Body of pancreas (tissue), 4 donors: ENCODE results near the gene CACNA1C. TPM values are rescaled to one million over a fixed set of nuclear protein-coding genes. Genes with fewer than 3 reads are reported as not detected.

Source experiments
- ATAC-seq: fragments of 150-250 bp; one replicate; pipeline ENCODE4 v1.9.1; 2016
- DNase-seq, 4 donors: peaks; one replicate each; pipeline ENCODE4 v3.0.0-alpha.2; 2019
- H3K27ac ChIP-seq, 4 donors: fragments of 200-600 bp; sonication (generic); 1 replicate in 3 of 4; 2 replicates in 1 of 4; pipeline versions ENCODE4 v1.5.1 to v1.6.1; 2016 to 2019; ENCODE audit warnings: mild to moderate bottlenecking in 1 of 4, mixed read lengths in 1 of 4, moderate library complexity in 1 of 4
- H3K27me3 ChIP-seq, 2 donors: fragments of 200-600 bp; sonication (generic); one replicate each; pipeline ENCODE4 v1.6.0; 2016; ENCODE audit warnings: mild to moderate bottlenecking in 1 of 2
- H3K36me3 ChIP-seq, 2 donors: fragments of 200-600 bp; sonication (generic); replicated peaks in 1 of 2; 2 replicates each; pipeline ENCODE4 v1.5.1; 2016; ENCODE audit warnings: low read depth in 2 of 2; ENCODE audit not compliant: insufficient read depth in 1 of 2
- H3K4me1 ChIP-seq: fragments of 200-600 bp; sonication (generic); one replicate; pipeline ENCODE4 v1.6.0; 2016
- H3K4me3 ChIP-seq, 2 donors: fragments of 200-600 bp; sonication (generic); 1 replicate in 1 of 2; 2 replicates in 1 of 2; pipeline ENCODE4 v1.5.1; 2016 to 2019
- H3K9me3 ChIP-seq, 3 donors: fragments of 200-600 bp; sonication (generic); 1 replicate in 2 of 3; 2 replicates in 1 of 3; pipeline ENCODE4 v1.5.1; 2016
- POLR2A ChIP-seq, 3 donors: fragments of 450-650 bp; IDR thresholded peaks; one replicate each; pipeline ENCODE4 v1.6.1; 2016; ENCODE audit warnings: antibody characterized with exemption in 3 of 3, mild to moderate bottlenecking in 2 of 3
- WGBS, 2 donors: methylation state at CpG; one replicate each; pipeline ENCODE4 v1.1.5; 2017; 5-methylcytosine and 5-hydroxymethylcytosine counted together
- intact Hi-C: fragments of 100-400 bp; cut with DNase I; formaldehyde crosslinking; loops from one replicate; pipeline ENCODE4 v1.15.1; 2023
- total RNA-seq, 2 donors: library from RNA; depleted of rRNA; stranded (reverse); fragments of >200 nt; gene quantifications; one replicate each; pipeline ENCODE4 v1.1.0, GENCODE V29; 2016
- TF ChIP-seq, protein P1 (sequence below), 7 experiments: fragments of 450-650 bp in 4 of 7; fragments of 200-600 bp in 3 of 7; sonication (generic) in 3 of 7; IDR thresholded peaks; one replicate each; pipeline ENCODE4 v1.5.1; 2016 to 2019; ENCODE audit warnings: antibody characterized with exemption in 7 of 7

The CACNA1C gene
- total RNA-seq, 2 donors from 2014 or later: 2.3 to 4.4 TPM

DNA sequence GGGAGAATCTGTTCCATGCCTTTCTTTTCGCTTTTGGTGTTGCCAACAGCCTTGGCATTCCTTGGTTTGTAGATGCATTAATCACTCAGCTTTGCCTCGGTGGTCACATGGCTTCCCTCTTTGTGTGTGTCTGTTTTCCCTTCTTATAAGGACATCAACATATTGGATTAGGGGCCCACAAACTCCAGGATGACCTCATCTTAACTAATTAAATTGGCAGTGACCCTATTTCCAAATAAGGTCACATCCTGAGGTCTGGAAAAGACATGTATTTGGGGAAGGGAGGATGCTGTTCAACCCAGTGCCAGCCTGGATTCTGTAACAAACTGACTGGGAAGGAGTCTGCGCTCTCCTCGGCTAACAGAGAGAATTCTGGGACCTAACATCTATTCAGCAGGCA is 376.2 kb downstream of the CACNA1C start:
- no peak overlapping the region for H3K27ac ChIP-seq
- no peaks in the 10 kb centered on the region for H3K36me3 ChIP-seq
- no peaks in the 10 kb centered on the region for H3K4me1 ChIP-seq
- TF ChIP-seq, protein P1, sequence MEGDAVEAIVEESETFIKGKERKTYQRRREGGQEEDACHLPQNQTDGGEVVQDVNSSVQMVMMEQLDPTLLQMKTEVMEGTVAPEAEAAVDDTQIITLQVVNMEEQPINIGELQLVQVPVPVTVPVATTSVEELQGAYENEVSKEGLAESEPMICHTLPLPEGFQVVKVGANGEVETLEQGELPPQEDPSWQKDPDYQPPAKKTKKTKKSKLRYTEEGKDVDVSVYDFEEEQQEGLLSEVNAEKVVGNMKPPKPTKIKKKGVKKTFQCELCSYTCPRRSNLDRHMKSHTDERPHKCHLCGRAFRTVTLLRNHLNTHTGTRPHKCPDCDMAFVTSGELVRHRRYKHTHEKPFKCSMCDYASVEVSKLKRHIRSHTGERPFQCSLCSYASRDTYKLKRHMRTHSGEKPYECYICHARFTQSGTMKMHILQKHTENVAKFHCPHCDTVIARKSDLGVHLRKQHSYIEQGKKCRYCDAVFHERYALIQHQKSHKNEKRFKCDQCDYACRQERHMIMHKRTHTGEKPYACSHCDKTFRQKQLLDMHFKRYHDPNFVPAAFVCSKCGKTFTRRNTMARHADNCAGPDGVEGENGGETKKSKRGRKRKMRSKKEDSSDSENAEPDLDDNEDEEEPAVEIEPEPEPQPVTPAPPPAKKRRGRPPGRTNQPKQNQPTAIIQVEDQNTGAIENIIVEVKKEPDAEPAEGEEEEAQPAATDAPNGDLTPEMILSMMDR (IDR thresholded peaks at IDR 0.05): no peak
- no peak for TF ChIP-seq POLR2A (IDR thresholded peaks at IDR 0.05)
- no peak overlapping the region for H3K4me3 ChIP-seq
- peaks cover 0 to 8% (median 0%) of the 10 kb centered on the region in 3 donors for H3K9me3 ChIP-seq
- ATAC-seq (no peak), DNase-seq (no peak)
- intact Hi-C loops: no loop called here
- H3K27me3 ChIP-seq: no peaks in the 10 kb centered on the region
- 48 to 63% methylated on average over 4 of the region's 4 CpGs for WGBS, 2 donors

DNA sequence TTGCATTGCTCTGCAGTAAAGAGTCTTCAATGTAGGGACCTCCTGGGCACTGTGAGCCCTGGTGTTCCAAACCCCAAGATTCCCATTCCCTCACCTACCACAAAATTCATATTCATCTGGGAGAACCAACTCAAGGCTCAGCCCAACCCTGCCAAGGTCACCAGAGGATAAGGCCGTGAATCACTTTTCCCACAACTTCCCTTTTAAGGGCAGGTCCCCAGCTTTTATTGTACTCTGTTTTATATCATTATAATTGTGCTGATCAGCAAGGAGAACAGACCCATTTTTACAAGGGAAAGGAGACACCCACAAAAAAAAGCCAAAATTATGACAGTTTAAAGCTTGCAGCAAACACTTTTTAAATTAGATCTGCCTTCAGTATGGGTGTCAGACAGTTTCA is 379.0 kb downstream of the CACNA1C start:
- intact Hi-C loops: no loop called here
- no peaks in the 10 kb centered on the region for H3K4me1 ChIP-seq
- WGBS, 2 donors: 10 to 12% methylated on average over 1 of the region's 1 CpG
- no peaks in the 10 kb centered on the region for H3K36me3 ChIP-seq
- TF ChIP-seq POLR2A (IDR thresholded peaks at IDR 0.05): no peak
- TF ChIP-seq, protein P1 (IDR thresholded peaks at IDR 0.05): no peak
- H3K27ac ChIP-seq: no peak overlapping the region
- DNase-seq: no peak
- H3K4me3 ChIP-seq: no peak overlapping the region
- peaks cover 0 to 3% (median 0%) of the 10 kb centered on the region in 3 donors for H3K9me3 ChIP-seq
- no peak for ATAC-seq
- H3K27me3 ChIP-seq: no peaks in the 10 kb centered on the region

DNA sequence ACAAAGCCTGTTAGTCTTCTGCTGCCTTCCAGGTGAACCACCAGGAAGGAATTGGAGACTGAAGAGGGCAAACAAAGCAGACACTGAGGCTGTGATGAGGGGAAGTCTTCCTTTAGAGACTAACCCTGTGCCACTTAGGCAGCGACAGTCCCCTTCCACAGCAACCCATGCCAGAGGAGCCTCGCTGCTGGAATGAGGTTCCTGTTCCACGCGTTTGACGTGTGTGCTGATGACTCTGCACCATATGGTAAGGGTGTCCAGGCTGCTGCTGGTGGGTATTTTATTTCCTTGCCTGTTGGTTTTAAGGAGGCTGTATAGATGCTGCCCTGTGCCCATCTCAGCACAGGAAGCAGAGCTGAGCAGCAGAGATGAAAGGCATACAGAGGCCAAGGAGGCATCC is 380.1 kb downstream of the CACNA1C start:
- intact Hi-C loops: no loop called here
- H3K27me3 ChIP-seq: no peaks in the 10 kb centered on the region
- no peak overlapping the region for H3K27ac ChIP-seq
- ATAC-seq: no peak
- no peaks in the 10 kb centered on the region for H3K9me3 ChIP-seq
- DNase-seq: no peak
- H3K4me3 ChIP-seq: no peak overlapping the region
- H3K4me1 ChIP-seq: no peaks in the 10 kb centered on the region
- TF ChIP-seq POLR2A (IDR thresholded peaks at IDR 0.05): no peak
- TF ChIP-seq, protein P1 (IDR thresholded peaks at IDR 0.05): no peak
- H3K36me3 ChIP-seq: no peaks in the 10 kb centered on the region
- 82 to 87% methylated on average over 5 of the region's 5 CpGs for WGBS, 2 donors

DNA sequence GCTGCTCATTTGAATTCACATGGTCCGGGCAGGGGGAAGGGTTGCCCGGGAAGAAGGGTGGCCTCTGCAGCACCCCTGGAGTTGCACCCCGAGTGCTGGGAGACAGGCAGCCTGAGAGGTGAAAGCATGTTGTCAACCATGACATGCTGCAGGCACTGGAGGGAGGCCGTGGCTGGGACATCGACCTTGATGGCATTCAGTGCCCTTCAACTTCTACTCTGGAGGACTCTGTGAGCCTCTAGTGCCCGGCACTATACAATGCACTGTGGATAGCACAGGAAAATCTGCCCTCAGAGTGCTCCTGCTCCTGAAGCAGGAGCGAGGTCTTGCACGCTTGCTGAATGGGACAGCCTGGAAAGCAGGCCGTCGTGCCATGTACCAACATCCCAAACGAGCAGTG is 382.7 kb downstream of the CACNA1C start:
- H3K4me1 ChIP-seq: no peaks in the 10 kb centered on the region
- ATAC-seq: no peak
- H3K27me3 ChIP-seq: no peaks in the 10 kb centered on the region
- H3K4me3 ChIP-seq: no peak overlapping the region
- DNase-seq: no peak
- intact Hi-C loops: no loop called here
- no peaks in the 10 kb centered on the region for H3K36me3 ChIP-seq
- H3K27ac ChIP-seq: no peak overlapping the region
- TF ChIP-seq POLR2A (IDR thresholded peaks at IDR 0.05): no peak
- TF ChIP-seq, protein P1 (IDR thresholded peaks at IDR 0.05): no peak
- WGBS, 2 donors: 61 to 68% methylated on average over 6 to 11 of the region's 11 CpGs
- H3K9me3 ChIP-seq: no peaks in the 10 kb centered on the region

DNA sequence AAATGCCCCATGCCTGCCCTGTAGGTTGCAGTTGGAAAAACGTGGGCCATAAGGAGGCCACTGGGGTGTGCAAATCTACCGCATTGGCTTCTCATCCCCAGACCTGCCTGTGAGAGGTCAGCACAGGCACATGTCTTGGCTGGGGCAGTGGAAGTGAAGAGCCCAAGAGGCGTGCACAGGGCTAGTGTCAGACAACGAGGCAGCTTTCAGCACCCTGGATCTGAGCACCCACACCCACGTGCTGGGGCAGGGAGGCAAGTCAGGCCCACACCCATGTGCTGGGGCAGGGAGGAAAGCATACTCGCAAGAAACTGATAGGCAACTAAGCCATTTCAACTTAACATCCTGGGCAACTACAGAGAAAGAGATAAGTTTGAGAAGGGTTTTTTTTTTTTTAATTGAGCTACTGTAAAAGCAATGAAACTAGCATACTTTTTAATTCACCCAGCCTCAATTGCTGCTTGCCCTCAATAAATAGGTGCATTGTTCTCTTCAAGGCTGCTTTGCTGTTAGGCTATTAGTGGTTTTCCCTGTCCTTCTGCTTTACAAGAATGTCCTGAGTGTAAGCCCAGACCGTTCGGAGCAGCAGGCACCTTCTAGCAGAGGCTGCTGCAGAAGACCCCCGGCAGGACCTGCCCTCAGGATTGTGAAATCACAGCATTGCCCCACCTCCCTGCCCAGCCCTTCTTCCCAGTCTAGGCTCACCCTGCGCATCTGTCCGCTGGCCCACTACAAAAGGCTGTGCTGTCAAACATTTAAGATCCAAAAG is 386.7 kb downstream of the CACNA1C start:
- 32 to 35% methylated on average over 10 to 11 of the region's 11 CpGs for WGBS, 2 donors
- no peaks in the 10 kb centered on the region for H3K27me3 ChIP-seq
- no peak for ATAC-seq
- no peaks in the 10 kb centered on the region for H3K36me3 ChIP-seq
- TF ChIP-seq, protein P1 (IDR thresholded peaks at IDR 0.05): no peak
- TF ChIP-seq POLR2A (IDR thresholded peaks at IDR 0.05): no peak
- no peak for DNase-seq
- no peaks in the 10 kb centered on the region for H3K9me3 ChIP-seq
- H3K4me3 ChIP-seq: no peak overlapping the region
- no peak overlapping the region for H3K27ac ChIP-seq
- intact Hi-C loops: no loop called here
- no peaks in the 10 kb centered on the region for H3K4me1 ChIP-seq
